ENCODE data around the gene PDE2A. TPM values are rescaled to one million over a fixed set of nuclear protein-coding genes. Genes with fewer than 3 reads are reported as not detected.

PDE2A gene
- total RNA-seq = 2.0 and 3.0 TPM in 2 replicates
- long read RNA-seq, full-length matches to known transcripts = 1 of 2 reads
- long read RNA-seq, partial matches to known transcripts = 1 of 2 reads
- long read RNA-seq, other reads (novel, unspliced or antisense) = 0 of 2 reads

- DNase-seq (ENCODE audit: low read depth, low spot score) = peak; percentile 22
- Mint-ChIP-seq H3K9me3 (no peaks in the 10 kb centered on the region), H3K27ac (ENCODE audit: unreplicated experiment) (no peak within 1 kb of the TSS), H3K4me3 (peak within 1 kb of the TSS; percentile 32), H3K4me1 (peaks cover 26% of the 10 kb centered on the region), H3K27me3 (ENCODE audit: low read depth) (peaks cover 83% of the 10 kb centered on the region), H3K36me3 (ENCODE audit: low read depth) (no peaks in the 10 kb centered on the region)
- TF ChIP-seq CTCF (conservative IDR thresholded peaks at IDR 0.05) = no peak
These were observed at the start of gene PDE2A for GRCh38 chr11:72673943-72674828. TSS of gene PDE2A (minus strand) at chr11:72674422. CDS start at chr11:72674207, 215 bp downstream.

- H3K4me1 Mint-ChIP-seq = peaks cover 19% of the 10 kb centered on the region
- no peak for DNase-seq (ENCODE audit: low read depth, low spot score)
- H3K27me3 Mint-ChIP-seq (ENCODE audit: low read depth) = no peaks in the 10 kb centered on the region
- TF ChIP-seq CTCF (conservative IDR thresholded peaks at IDR 0.05) = no peak
- peak overlapping the region; percentile 83 for H3K27ac Mint-ChIP-seq (ENCODE audit: unreplicated experiment)
- no peaks in the 10 kb centered on the region for H3K36me3 Mint-ChIP-seq (ENCODE audit: low read depth)
- no peaks in the 10 kb centered on the region for H3K9me3 Mint-ChIP-seq
- H3K4me3 Mint-ChIP-seq = no peak overlapping the region
These were observed 49.3 kb upstream of the PDE2A start for GRCh38 chr11:72723508-72723907.

DNA sequence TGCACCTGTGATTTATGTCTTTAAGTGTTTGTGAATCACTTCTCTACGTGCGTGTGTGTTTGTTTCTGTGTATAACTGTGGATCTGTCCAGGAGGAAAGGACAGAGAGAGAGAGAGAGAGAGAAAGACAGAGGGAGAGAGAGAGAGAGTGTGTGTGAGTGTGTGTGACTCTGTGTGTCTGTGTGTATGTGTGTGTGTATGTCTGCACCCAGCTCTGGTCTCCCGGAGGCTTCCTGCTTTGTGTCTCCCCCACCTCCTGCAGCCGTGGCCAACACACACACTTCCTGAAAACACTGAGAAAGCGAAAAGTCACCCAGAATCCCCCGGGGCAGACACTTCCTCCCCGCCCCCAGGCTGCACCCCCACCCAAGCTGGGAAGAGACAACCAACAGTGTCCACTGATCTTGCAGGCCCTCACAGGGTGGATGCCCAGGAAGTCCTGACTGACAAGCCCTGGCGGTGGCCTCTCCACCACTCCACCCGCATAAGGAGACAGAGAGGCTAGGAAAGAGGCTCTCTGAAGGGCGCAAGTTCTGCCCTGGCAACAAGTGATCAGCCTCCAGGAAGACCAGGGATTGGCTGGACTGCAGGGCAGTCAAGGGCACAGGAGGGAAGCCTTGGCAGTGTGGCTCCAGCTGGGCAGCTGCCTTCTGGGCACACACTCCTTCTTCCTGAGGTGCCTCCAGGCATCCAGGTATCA, 48.0 kb upstream of the PDE2A start:
- H3K4me1 Mint-ChIP-seq = peaks cover 19% of the 10 kb centered on the region
- no peak for TF ChIP-seq CTCF (conservative IDR thresholded peaks at IDR 0.05)
- peak overlapping the region; percentile 29 for H3K27ac Mint-ChIP-seq (ENCODE audit: unreplicated experiment)
- DNase-seq (ENCODE audit: low read depth, low spot score) = peak; percentile 50
- H3K36me3 Mint-ChIP-seq (ENCODE audit: low read depth) = no peaks in the 10 kb centered on the region
- no peaks in the 10 kb centered on the region for H3K27me3 Mint-ChIP-seq (ENCODE audit: low read depth)
- no peaks in the 10 kb centered on the region for H3K9me3 Mint-ChIP-seq
- peak overlapping the region; percentile 45 for H3K4me3 Mint-ChIP-seq

DNA sequence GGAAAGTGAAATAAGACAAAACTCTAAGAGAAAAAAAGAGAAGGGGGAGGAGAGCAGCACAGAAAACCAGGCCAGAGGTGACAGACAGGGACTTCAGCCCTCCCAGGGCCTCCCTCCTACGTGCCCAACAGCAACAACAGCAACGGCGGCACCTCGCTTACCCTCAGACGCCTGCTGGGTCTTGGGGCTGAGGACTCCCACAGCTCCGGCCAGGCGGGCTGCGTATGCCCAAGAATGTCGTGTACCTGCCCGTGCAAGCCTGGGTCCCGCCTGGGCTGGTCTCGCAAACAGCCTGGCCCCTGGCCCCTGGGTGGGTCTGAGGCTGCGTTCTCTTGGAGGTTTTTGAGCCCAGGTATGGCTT, 47.4 kb upstream of the PDE2A start:
- no peaks in the 10 kb centered on the region for H3K27me3 Mint-ChIP-seq (ENCODE audit: low read depth)
- no peaks in the 10 kb centered on the region for H3K36me3 Mint-ChIP-seq (ENCODE audit: low read depth)
- no peak for TF ChIP-seq CTCF (conservative IDR thresholded peaks at IDR 0.05)
- H3K4me1 Mint-ChIP-seq = peaks cover 19% of the 10 kb centered on the region
- H3K4me3 Mint-ChIP-seq = no peak overlapping the region
- peak overlapping the region; percentile 29 for H3K27ac Mint-ChIP-seq (ENCODE audit: unreplicated experiment)
- no peak for DNase-seq (ENCODE audit: low read depth, low spot score)
- H3K9me3 Mint-ChIP-seq = no peaks in the 10 kb centered on the region

GRCh38 chr11:72721276-72721675, 47.1 kb upstream of the PDE2A start:
- H3K4me3 Mint-ChIP-seq = no peak overlapping the region
- no peaks in the 10 kb centered on the region for H3K9me3 Mint-ChIP-seq
- no peaks in the 10 kb centered on the region for H3K36me3 Mint-ChIP-seq (ENCODE audit: low read depth)
- peaks cover 22% of the 10 kb centered on the region for H3K4me1 Mint-ChIP-seq
- no peak for TF ChIP-seq CTCF (conservative IDR thresholded peaks at IDR 0.05)
- no peak overlapping the region for H3K27ac Mint-ChIP-seq (ENCODE audit: unreplicated experiment)
- H3K27me3 Mint-ChIP-seq (ENCODE audit: low read depth) = no peaks in the 10 kb centered on the region
- no peak for DNase-seq (ENCODE audit: low read depth, low spot score)
